ENCODE data around the gene LMO7.

The LMO7 gene

DNA sequence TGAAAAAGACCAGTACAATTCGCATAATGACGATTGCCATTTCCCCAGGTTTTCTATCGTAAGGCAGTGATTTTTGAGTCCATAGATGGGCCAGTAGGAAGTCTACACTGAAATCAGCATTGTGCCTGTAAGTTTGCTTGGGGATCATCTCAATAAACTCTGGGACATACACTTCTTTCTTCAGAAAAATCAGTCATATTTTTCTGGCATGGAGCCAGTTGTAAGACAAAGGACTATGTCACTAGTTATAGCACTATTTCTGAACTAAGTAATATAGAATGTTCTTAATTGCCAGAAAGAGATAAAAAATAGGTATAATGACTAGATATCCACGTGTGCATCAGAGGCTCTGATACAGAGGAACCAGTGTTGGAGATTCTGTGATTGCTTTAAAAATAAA, 243.5 kb downstream of the LMO7 start:
- H3K56ac ChIP-seq (ENCODE audit: low read length), result no peak overlapping the region
- no peak overlapping the region for H4K8ac ChIP-seq (ENCODE audit: low read depth, low read length)
- no peak overlapping the region for H3K4me3 ChIP-seq (ENCODE audit: low read length)
- H2BK5ac ChIP-seq (ENCODE audit: low read length), result no peak overlapping the region
- no peak for DNase-seq
- H3K36me3 ChIP-seq (ENCODE audit: control insufficient read depth, insufficient read depth, low read length), result no peaks in the 10 kb centered on the region
- H3K23ac ChIP-seq (ENCODE audit: low read length), result no peak overlapping the region
- H4K5ac ChIP-seq (ENCODE audit: low read length), result no peak overlapping the region
- H3K4ac ChIP-seq (ENCODE audit: low read depth, low read length), result no peak overlapping the region
- H2BK15ac ChIP-seq (replicated peaks; ENCODE audit: low read depth), result no peak overlapping the region
- H2BK120ac ChIP-seq (ENCODE audit: low read depth, low read length), result no peak overlapping the region
- H3K18ac ChIP-seq (ENCODE audit: low read length), result no peak overlapping the region
- H3K27me3 ChIP-seq (ENCODE audit: insufficient read depth, low read length, poor library complexity), result no peaks in the 10 kb centered on the region
- no peaks in the 10 kb centered on the region for H3K79me2 ChIP-seq (ENCODE audit: control insufficient read depth, insufficient read depth, low read length)
- H3K79me1 ChIP-seq (ENCODE audit: low read length), result no peaks in the 10 kb centered on the region
- H3K9ac ChIP-seq (ENCODE audit: low read length), result no peak overlapping the region
- H2AK5ac ChIP-seq (ENCODE audit: low read length), result no peak overlapping the region
- no peaks in the 10 kb centered on the region for H3K4me1 ChIP-seq (ENCODE audit: control insufficient read depth, low read depth, low read length)
- no peak overlapping the region for H3K27ac ChIP-seq (ENCODE audit: low read depth, low read length)
- H3K4me2 ChIP-seq (ENCODE audit: low read length), result no peak overlapping the region
- no CpG with 5 or more reads among the region's 4 CpGs for WGBS (ENCODE audit: extremely low coverage, insufficient coverage, low lambda C conversion rate)

DNA sequence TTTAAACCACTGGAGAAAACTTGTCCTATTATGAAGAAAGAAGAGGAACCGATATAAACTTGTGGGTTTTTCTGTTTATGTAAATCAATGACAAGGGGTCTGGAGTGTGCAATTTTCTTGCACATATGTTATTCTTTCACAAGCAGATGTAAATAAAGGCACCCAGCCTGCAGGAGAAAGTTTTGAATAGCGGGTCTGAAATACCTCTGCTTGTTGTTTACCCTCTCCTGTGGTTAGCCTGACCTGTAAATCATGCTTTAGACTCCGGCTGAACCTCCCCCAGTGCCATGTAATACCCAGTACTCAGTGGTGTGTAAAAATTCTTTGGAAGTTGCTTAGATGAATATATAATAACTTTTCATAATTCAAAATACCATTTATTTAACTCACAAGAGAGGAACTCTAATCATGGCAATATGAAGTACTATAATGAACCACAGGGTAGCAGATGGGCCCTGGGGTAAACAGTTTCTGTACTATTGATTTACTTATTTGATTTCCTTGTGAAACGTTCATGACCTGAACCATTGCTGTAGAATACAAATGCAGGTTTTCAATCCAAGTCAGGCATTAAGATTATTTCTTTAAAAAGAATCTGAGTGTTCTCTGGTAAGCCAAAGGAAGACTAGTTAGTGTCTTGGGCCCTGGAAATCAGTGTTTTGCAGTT, 245.1 kb downstream of the LMO7 start:
- no peak for DNase-seq
- Histone ChIP-seq H3K9ac (ENCODE audit: low read length) (no peak overlapping the region), H2BK5ac (ENCODE audit: low read length) (no peak overlapping the region), H4K5ac (ENCODE audit: low read length) (no peak overlapping the region), H2BK15ac (replicated peaks; ENCODE audit: low read depth) (no peak overlapping the region), H3K4me3 (ENCODE audit: low read length) (no peak overlapping the region), H4K8ac (ENCODE audit: low read depth, low read length) (no peak overlapping the region), H2BK120ac (ENCODE audit: low read depth, low read length) (no peak overlapping the region), H3K4me1 (ENCODE audit: control insufficient read depth, low read depth, low read length) (no peaks in the 10 kb centered on the region), H3K36me3 (ENCODE audit: control insufficient read depth, insufficient read depth, low read length) (no peaks in the 10 kb centered on the region), H3K79me2 (ENCODE audit: control insufficient read depth, insufficient read depth, low read length) (no peaks in the 10 kb centered on the region), H3K56ac (ENCODE audit: low read length) (no peak overlapping the region), H3K27ac (ENCODE audit: low read depth, low read length) (no peak overlapping the region), H3K18ac (ENCODE audit: low read length) (no peak overlapping the region), H3K23ac (ENCODE audit: low read length) (no peak overlapping the region), H3K4me2 (ENCODE audit: low read length) (no peak overlapping the region), H3K27me3 (ENCODE audit: insufficient read depth, low read length, poor library complexity) (no peaks in the 10 kb centered on the region), H3K79me1 (ENCODE audit: low read length) (no peaks in the 10 kb centered on the region), H3K4ac (ENCODE audit: low read depth, low read length) (no peak overlapping the region), H2AK5ac (ENCODE audit: low read length) (no peak overlapping the region)
- no CpG with 5 or more reads among the region's 4 CpGs for WGBS (ENCODE audit: extremely low coverage, insufficient coverage, low lambda C conversion rate)

DNA sequence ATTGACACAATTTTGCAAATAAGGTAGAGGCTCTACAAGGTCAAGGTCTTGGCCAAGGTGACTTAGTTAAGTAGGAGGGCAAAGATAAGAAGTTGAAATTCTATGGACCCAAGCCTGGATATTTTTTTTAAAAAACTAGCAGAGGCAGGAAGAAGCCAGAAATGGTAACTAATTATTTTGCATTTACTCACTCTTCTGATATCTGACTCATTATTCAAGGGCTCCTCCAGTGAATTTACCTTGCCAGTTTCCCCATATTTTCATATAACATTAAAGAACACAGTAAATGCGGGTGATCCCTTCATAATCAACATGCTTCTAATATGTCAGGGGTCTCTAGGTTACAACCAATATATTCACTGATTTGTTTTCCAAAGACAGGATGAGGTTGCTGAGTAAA, 246.1 kb downstream of the LMO7 start:
- Histone ChIP-seq H3K4me1 (ENCODE audit: control insufficient read depth, low read depth, low read length) (no peaks in the 10 kb centered on the region), H3K79me2 (ENCODE audit: control insufficient read depth, insufficient read depth, low read length) (no peaks in the 10 kb centered on the region), H3K9ac (ENCODE audit: low read length) (no peak overlapping the region), H3K4me2 (ENCODE audit: low read length) (no peak overlapping the region), H3K4me3 (ENCODE audit: low read length) (no peak overlapping the region), H3K27ac (ENCODE audit: low read depth, low read length) (no peak overlapping the region), H2BK15ac (replicated peaks; ENCODE audit: low read depth) (no peak overlapping the region), H4K8ac (ENCODE audit: low read depth, low read length) (no peak overlapping the region), H3K79me1 (ENCODE audit: low read length) (no peaks in the 10 kb centered on the region), H3K27me3 (ENCODE audit: insufficient read depth, low read length, poor library complexity) (no peaks in the 10 kb centered on the region), H2BK5ac (ENCODE audit: low read length) (no peak overlapping the region), H3K18ac (ENCODE audit: low read length) (no peak overlapping the region), H3K56ac (ENCODE audit: low read length) (no peak overlapping the region), H3K23ac (ENCODE audit: low read length) (no peak overlapping the region), H3K4ac (ENCODE audit: low read depth, low read length) (no peak overlapping the region), H2AK5ac (ENCODE audit: low read length) (no peak overlapping the region), H3K36me3 (ENCODE audit: control insufficient read depth, insufficient read depth, low read length) (no peaks in the 10 kb centered on the region), H4K5ac (ENCODE audit: low read length) (no peak overlapping the region), H2BK120ac (ENCODE audit: low read depth, low read length) (no peak overlapping the region)
- no peak for DNase-seq
- no CpG with 5 or more reads among the region's 1 CpG for WGBS (ENCODE audit: extremely low coverage, insufficient coverage, low lambda C conversion rate)

DNA sequence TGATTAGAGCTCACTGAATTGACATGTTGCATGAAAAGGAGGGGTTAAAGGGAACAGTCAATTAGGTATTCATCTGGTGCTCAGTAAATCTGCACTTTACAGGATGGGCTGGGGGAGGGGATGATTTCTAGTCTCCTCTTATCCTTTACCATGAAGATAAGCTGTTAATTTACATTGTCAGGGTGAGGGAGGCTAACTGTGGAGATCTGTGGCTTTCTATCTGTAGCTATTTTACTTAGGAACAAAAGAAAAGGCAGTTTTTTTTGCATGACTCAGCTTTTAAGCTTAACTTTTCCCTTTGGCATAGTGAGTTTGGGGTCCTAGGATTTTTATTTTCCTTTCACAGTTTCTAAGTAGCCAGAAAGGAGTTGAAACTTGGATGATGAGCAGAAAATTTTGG, 253.3 kb downstream of the LMO7 start:
- H3K4me2 ChIP-seq (ENCODE audit: low read length), result no peak overlapping the region
- H3K36me3 ChIP-seq (ENCODE audit: control insufficient read depth, insufficient read depth, low read length), result no peaks in the 10 kb centered on the region
- no peak overlapping the region for H2BK15ac ChIP-seq (replicated peaks; ENCODE audit: low read depth)
- H3K23ac ChIP-seq (ENCODE audit: low read length), result no peak overlapping the region
- H3K27me3 ChIP-seq (ENCODE audit: insufficient read depth, low read length, poor library complexity), result no peaks in the 10 kb centered on the region
- H2BK5ac ChIP-seq (ENCODE audit: low read length), result no peak overlapping the region
- peak overlapping the region; percentile 44 for H3K56ac ChIP-seq (ENCODE audit: low read length)
- peak; percentile 91 for DNase-seq
- no peak overlapping the region for H3K4me3 ChIP-seq (ENCODE audit: low read length)
- H4K5ac ChIP-seq (ENCODE audit: low read length), result no peak overlapping the region
- no peak overlapping the region for H4K8ac ChIP-seq (ENCODE audit: low read depth, low read length)
- H3K79me2 ChIP-seq (ENCODE audit: control insufficient read depth, insufficient read depth, low read length), result no peaks in the 10 kb centered on the region
- no peak overlapping the region for H3K18ac ChIP-seq (ENCODE audit: low read length)
- no peak overlapping the region for H3K27ac ChIP-seq (ENCODE audit: low read depth, low read length)
- H3K4me1 ChIP-seq (ENCODE audit: control insufficient read depth, low read depth, low read length), result peaks cover 24% of the 10 kb centered on the region
- H3K9ac ChIP-seq (ENCODE audit: low read length), result no peak overlapping the region
- H3K79me1 ChIP-seq (ENCODE audit: low read length), result no peaks in the 10 kb centered on the region
- H2AK5ac ChIP-seq (ENCODE audit: low read length), result no peak overlapping the region
- no peak overlapping the region for H2BK120ac ChIP-seq (ENCODE audit: low read depth, low read length)
- no peak overlapping the region for H3K4ac ChIP-seq (ENCODE audit: low read depth, low read length)

DNA sequence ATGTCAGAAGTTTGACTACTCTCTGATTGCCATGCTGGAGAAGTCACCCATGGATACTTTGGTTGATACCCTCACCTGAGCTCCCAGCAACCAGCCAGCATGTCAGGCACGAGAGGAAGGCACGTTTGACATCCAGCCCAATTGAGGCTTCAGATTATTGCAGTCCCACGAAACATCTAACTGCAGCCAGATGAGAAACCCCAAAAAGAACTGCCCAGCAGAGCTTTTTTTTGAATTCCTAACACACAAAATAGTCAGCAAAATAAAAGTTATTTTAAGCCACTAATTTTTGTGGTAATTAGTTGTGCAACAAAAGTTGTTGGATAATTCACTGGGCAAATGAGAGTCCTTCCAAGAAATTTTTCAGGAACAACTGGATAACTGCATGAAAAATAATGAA, 259.0 kb downstream of the LMO7 start:
- H3K79me1 ChIP-seq (ENCODE audit: low read length), result no peaks in the 10 kb centered on the region
- H3K18ac ChIP-seq (ENCODE audit: low read length), result no peak overlapping the region
- no peaks in the 10 kb centered on the region for H3K27me3 ChIP-seq (ENCODE audit: insufficient read depth, low read length, poor library complexity)
- no peaks in the 10 kb centered on the region for H3K36me3 ChIP-seq (ENCODE audit: control insufficient read depth, insufficient read depth, low read length)
- no peak overlapping the region for H4K5ac ChIP-seq (ENCODE audit: low read length)
- DNase-seq, result no peak
- no CpG with 5 or more reads among the region's 3 CpGs for WGBS (ENCODE audit: extremely low coverage, insufficient coverage, low lambda C conversion rate)
- H2BK15ac ChIP-seq (replicated peaks; ENCODE audit: low read depth), result no peak overlapping the region
- no peak overlapping the region for H2BK120ac ChIP-seq (ENCODE audit: low read depth, low read length)
- H3K9ac ChIP-seq (ENCODE audit: low read length), result no peak overlapping the region
- H3K4me1 ChIP-seq (ENCODE audit: control insufficient read depth, low read depth, low read length), result peaks cover 9% of the 10 kb centered on the region
- H3K56ac ChIP-seq (ENCODE audit: low read length), result no peak overlapping the region
- no peak overlapping the region for H3K4me3 ChIP-seq (ENCODE audit: low read length)
- no peaks in the 10 kb centered on the region for H3K79me2 ChIP-seq (ENCODE audit: control insufficient read depth, insufficient read depth, low read length)
- H3K23ac ChIP-seq (ENCODE audit: low read length), result no peak overlapping the region
- H3K4me2 ChIP-seq (ENCODE audit: low read length), result no peak overlapping the region
- H3K4ac ChIP-seq (ENCODE audit: low read depth, low read length), result no peak overlapping the region
- no peak overlapping the region for H2AK5ac ChIP-seq (ENCODE audit: low read length)
- no peak overlapping the region for H3K27ac ChIP-seq (ENCODE audit: low read depth, low read length)
- H4K8ac ChIP-seq (ENCODE audit: low read depth, low read length), result no peak overlapping the region
- no peak overlapping the region for H2BK5ac ChIP-seq (ENCODE audit: low read length)

DNA sequence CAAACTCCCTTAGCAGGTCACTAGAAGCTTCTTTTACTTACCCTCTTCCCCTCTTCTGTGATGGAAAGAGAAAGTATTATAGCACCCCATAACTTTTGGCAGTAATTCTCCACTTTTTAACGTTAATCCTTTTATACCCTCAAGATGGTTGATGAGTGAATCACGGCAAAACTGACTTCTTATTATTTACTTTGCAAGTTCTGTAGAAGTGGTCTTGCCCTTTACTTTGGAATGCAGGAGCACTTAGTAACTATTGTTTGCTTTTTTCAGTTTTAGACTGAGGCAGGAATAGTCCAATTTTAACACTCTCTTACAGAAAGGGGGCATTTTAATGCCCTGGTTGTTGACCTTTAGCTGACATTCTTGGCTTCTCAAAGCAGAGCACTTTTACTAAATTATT, 260.1 kb downstream of the LMO7 start:
- DNase-seq, result no peak
- WGBS (ENCODE audit: extremely low coverage, insufficient coverage, low lambda C conversion rate), result no CpG with 5 or more reads among the region's 2 CpGs
- Histone ChIP-seq H3K4me1 (ENCODE audit: control insufficient read depth, low read depth, low read length) (peaks cover 3% of the 10 kb centered on the region), H3K18ac (ENCODE audit: low read length) (no peak overlapping the region), H2BK120ac (ENCODE audit: low read depth, low read length) (no peak overlapping the region), H3K79me1 (ENCODE audit: low read length) (no peaks in the 10 kb centered on the region), H3K4me2 (ENCODE audit: low read length) (no peak overlapping the region), H3K9ac (ENCODE audit: low read length) (no peak overlapping the region), H4K5ac (ENCODE audit: low read length) (no peak overlapping the region), H3K36me3 (ENCODE audit: control insufficient read depth, insufficient read depth, low read length) (no peaks in the 10 kb centered on the region), H3K27me3 (ENCODE audit: insufficient read depth, low read length, poor library complexity) (no peaks in the 10 kb centered on the region), H3K4ac (ENCODE audit: low read depth, low read length) (no peak overlapping the region), H2BK5ac (ENCODE audit: low read length) (no peak overlapping the region), H2BK15ac (replicated peaks; ENCODE audit: low read depth) (no peak overlapping the region), H3K79me2 (ENCODE audit: control insufficient read depth, insufficient read depth, low read length) (no peaks in the 10 kb centered on the region), H3K56ac (ENCODE audit: low read length) (no peak overlapping the region), H2AK5ac (ENCODE audit: low read length) (no peak overlapping the region), H3K27ac (ENCODE audit: low read depth, low read length) (no peak overlapping the region), H3K23ac (ENCODE audit: low read length) (no peak overlapping the region), H4K8ac (ENCODE audit: low read depth, low read length) (no peak overlapping the region), H3K4me3 (ENCODE audit: low read length) (no peak overlapping the region)
